Spleen (tissue), 11 donors: ENCODE measurements around the gene MYOF. TPM values are rescaled to one million over a fixed set of nuclear protein-coding genes. Genes with fewer than 3 reads are reported as not detected.
"Not testable (repeated sequence)": the region's sequence is repeated elsewhere in the genome, so short reads cannot be mapped to it uniquely, and the experiment has no call there.

Experiments used
- DNase-seq: peaks from one replicate; pipeline ENCODE4 v3.0.0-alpha.2; 2020
- H3K27ac ChIP-seq, 8 donors: fragments of 200-600 bp; sonication (generic) in 7 of 8; 1 replicate in 4 of 8; 2 replicates in 4 of 8; pipeline versions ENCODE4 v1.5.0 to v1.8.0; 2016 to 2021; ENCODE audit warnings: inconsistent platforms in 4 of 8, mild to moderate bottlenecking in 4 of 8, moderate library complexity in 1 of 8
- H3K27me3 ChIP-seq, 7 donors: fragments of 200-600 bp; sonication (generic) in 6 of 7; replicated peaks in 1 of 7; 1 replicate in 4 of 7; 2 replicates in 3 of 7; pipeline versions ENCODE4 v1.5.0 to v1.8.0; 2016 to 2021; ENCODE audit warnings: inconsistent platforms in 3 of 7, mild to moderate bottlenecking in 1 of 7
- H3K36me3 ChIP-seq, 6 donors: fragments of 200-600 bp; sonication (generic) in 5 of 6; 1 replicate in 4 of 6; 2 replicates in 2 of 6; pipeline versions ENCODE4 v1.5.0 to v1.8.0; 2016 to 2021; ENCODE audit warnings: inconsistent platforms in 2 of 6
- H3K4me1 ChIP-seq, 6 donors: fragments of 200-600 bp; sonication (generic) in 5 of 6; 1 replicate in 3 of 6; 2 replicates in 3 of 6; pipeline versions ENCODE4 v1.5.0 to v1.8.0; 2016 to 2021; ENCODE audit warnings: inconsistent platforms in 3 of 6
- H3K4me3 ChIP-seq, 8 donors: fragments of 200-600 bp; sonication (generic) in 7 of 8; 1 replicate in 4 of 8; 2 replicates in 4 of 8; pipeline versions ENCODE4 v1.5.0 to v1.8.0; 2016 to 2021; ENCODE audit warnings: inconsistent platforms in 4 of 8, mild to moderate bottlenecking in 4 of 8, moderate library complexity in 2 of 8
- H3K9me3 ChIP-seq, 8 donors: fragments of 200-600 bp; sonication (generic) in 7 of 8; 1 replicate in 4 of 8; 2 replicates in 4 of 8; pipeline versions ENCODE4 v1.5.0 to v1.8.0; 2016 to 2021; ENCODE audit warnings: inconsistent platforms in 4 of 8
- POLR2A ChIP-seq, 3 donors: fragments of 450-650 bp; IDR thresholded peaks; one replicate each; pipeline ENCODE4 v1.5.1; 2017; ENCODE audit warnings: antibody characterized with exemption in 3 of 3, mild to moderate bottlenecking in 1 of 3
- POLR2AphosphoS5 ChIP-seq, 3 donors: sonication (generic); formaldehyde crosslinking; IDR thresholded peaks; one replicate each; pipeline ENCODE4 v1.5.1; 2017; ENCODE audit warnings: antibody characterized with exemption in 3 of 3
- WGBS, 5 donors: extraction: QIAGEN DNeasy Blood & Tissue Kit in 3 of 5; methylation state at CpG; one replicate each; pipeline versions ENCODE4 v1.1.5 to v1.1.7; 2013 to 2018; 5-methylcytosine and 5-hydroxymethylcytosine counted together
- intact Hi-C: fragments of 100-400 bp; cut with DNase I; formaldehyde crosslinking; loops from one replicate; pipeline ENCODE4 v1.15.0; 2023; ENCODE audit warnings: low total_unique reads
- polyA plus RNA-seq, 3 donors: library from polyadenylated mRNA; stranded (reverse); fragments of 200-250 nt; gene quantifications; one replicate each; pipeline ENCODE4 v1.2.1, GENCODE V29; 2013
- total RNA-seq, 7 donors: library from RNA; depleted of rRNA in 3 of 7; stranded (reverse); fragments of >200 nt in 3 of 7; fragmentation: NEBNext Ultra II Directional in 4 of 7; extraction: Animal tissue kit (Norgen Biotek cat#: 25700) in 4 of 7; gene quantifications; one replicate each; pipeline versions ENCODE4 v1.1.0 to v1.2.1, GENCODE V29; 2016 to 2021
- TF ChIP-seq, protein P1 (sequence below), 11 experiments: fragments of 200-600 bp in 7 of 11; fragments of 450-650 bp in 4 of 11; sonication (generic) in 4 of 11; IDR thresholded peaks in 8 of 11; conservative IDR thresholded peaks in 3 of 11; 1 replicate in 7 of 11; 2 replicates in 4 of 11; pipeline versions ENCODE4 v1.4.0 to v1.8.0; 2016 to 2021; ENCODE audit warnings: antibody characterized with exemption in 11 of 11, inconsistent platforms in 4 of 11, mild to moderate bottlenecking in 1 of 11
- donor health status: healthy with polysubstance abuse.
- donor health status: DM: no; HTN: no; CAD: no; lungs with moderate emphysema.
- donor health status: DM: no; HTN: no; CAD: no.
- donor health status: Bipolar disorder and iron deficiency.
- donor health status: healthy.
- donor health status: DM: no; HTN: no; CAD: no.
- donor health status: DM: yes; HTN: yes; CAD: no.

The MYOF gene
- total and polyA plus RNA-seq, 10 donors = 1.5 to 50.8 (median 20.9) TPM

DNA sequence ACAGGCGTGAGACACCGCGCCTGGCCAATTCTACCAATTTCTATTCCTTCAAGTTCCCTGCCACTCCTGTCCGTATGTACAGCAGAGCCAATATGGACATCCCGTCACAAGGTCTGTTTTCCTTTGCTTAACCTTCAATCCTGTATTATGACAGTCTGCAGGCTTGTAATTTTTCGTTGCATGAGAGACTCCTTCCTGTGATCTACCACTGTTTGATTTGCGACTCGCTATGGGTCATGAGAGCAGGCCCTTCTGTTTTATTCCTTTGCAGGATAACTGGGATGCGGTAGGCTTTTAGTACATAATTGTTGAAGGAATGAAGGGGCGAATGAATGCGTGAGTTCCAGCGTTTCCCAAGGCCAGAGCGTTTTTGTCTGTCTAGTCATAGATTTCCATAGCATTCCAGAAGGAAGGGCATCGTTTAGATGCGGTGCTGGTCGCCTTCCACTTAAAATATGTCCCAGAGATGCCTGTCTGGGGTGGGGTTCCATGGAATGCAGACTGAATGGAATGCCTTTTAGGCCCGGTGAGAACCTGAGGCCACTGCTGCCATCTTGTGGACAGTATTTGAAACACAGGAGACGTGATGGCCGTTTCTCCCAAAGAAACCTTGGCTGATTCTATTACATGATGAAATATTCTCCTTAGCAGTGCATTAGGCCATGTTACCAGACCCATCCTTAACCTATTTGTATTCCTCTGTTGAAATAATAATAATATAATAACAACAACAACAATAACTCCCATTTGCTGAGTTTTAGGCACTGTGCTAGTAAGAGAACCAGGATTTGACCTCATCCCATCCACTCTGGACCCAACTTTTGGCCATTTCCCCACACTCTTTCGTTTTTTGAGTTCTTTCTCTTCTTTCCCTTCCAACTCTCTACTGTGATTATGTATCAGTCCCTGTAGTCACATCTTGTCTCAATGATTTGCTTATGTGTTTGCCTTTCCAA, 193.2 kb downstream of the MYOF start:
- H3K4me1 ChIP-seq = peaks cover 0 to 8% (median 0%) of the 10 kb centered on the region in 6 donors
- H3K27me3 ChIP-seq = no peaks in the 10 kb centered on the region
- DNase-seq = no peak
- intact Hi-C loops = loop anchor here (10.0 kb wide), 1 partner anchor 174 kb away; no protein-coding TSS in a partner anchor
- no peak overlapping the region for H3K4me3 ChIP-seq
- no peak overlapping the region for H3K27ac ChIP-seq
- TF ChIP-seq, protein P1, sequence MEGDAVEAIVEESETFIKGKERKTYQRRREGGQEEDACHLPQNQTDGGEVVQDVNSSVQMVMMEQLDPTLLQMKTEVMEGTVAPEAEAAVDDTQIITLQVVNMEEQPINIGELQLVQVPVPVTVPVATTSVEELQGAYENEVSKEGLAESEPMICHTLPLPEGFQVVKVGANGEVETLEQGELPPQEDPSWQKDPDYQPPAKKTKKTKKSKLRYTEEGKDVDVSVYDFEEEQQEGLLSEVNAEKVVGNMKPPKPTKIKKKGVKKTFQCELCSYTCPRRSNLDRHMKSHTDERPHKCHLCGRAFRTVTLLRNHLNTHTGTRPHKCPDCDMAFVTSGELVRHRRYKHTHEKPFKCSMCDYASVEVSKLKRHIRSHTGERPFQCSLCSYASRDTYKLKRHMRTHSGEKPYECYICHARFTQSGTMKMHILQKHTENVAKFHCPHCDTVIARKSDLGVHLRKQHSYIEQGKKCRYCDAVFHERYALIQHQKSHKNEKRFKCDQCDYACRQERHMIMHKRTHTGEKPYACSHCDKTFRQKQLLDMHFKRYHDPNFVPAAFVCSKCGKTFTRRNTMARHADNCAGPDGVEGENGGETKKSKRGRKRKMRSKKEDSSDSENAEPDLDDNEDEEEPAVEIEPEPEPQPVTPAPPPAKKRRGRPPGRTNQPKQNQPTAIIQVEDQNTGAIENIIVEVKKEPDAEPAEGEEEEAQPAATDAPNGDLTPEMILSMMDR (IDR thresholded peaks at IDR 0.05 in 8 of 11, conservative IDR thresholded peaks at IDR 0.05 in 3 of 11) = peak; percentile 42 to 85 (median 71)
- TF ChIP-seq POLR2AphosphoS5 (IDR thresholded peaks at IDR 0.05) = no peak
- WGBS, 5 donors = 57 to 61% (median 59%) methylated on average over 20 of the region's 20 CpGs
- H3K36me3 ChIP-seq = no peaks in the 10 kb centered on the region
- no peaks in the 10 kb centered on the region for H3K9me3 ChIP-seq

DNA sequence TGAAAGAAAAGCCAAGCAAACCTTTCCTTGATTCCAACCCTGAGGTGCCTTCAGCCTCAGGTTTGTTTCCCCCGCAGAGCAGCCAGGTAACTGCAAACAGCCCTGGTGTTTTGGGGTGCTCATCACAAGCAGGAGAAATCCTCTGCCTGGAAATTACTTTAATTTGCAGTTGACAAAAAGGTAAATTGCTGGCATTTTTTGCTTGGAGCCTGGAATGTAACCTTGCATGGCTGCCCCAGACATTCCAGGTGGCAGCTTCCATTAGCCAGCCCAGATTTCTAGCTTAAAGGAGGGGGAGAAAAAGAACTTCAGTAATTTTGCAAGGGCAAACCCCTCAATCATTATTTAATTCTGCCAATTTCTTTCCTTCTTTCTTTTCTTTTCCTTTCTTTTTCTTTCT, 194.4 kb downstream of the MYOF start:
- H3K27me3 ChIP-seq = no peaks in the 10 kb centered on the region
- WGBS, 5 donors = 90 to 100% (median 97%) methylated on average over 1 of the region's 1 CpG
- DNase-seq = no peak
- no peaks in the 10 kb centered on the region for H3K36me3 ChIP-seq
- H3K9me3 ChIP-seq = no peaks in the 10 kb centered on the region
- H3K4me1 ChIP-seq = peaks cover 0 to 8% (median 0%) of the 10 kb centered on the region in 6 donors
- TF ChIP-seq, protein P1 (IDR thresholded peaks at IDR 0.05 in 8 of 11, conservative IDR thresholded peaks at IDR 0.05 in 3 of 11) = no peak
- no peak for TF ChIP-seq POLR2AphosphoS5 (IDR thresholded peaks at IDR 0.05)
- no peak overlapping the region for H3K4me3 ChIP-seq
- intact Hi-C loops = loop anchor here (10.0 kb wide), 1 partner anchor 173 kb away; no protein-coding TSS in a partner anchor
- no peak overlapping the region for H3K27ac ChIP-seq

GRCh38 chr10:93284246-93284645, 197.9 kb downstream of the MYOF start:
- not testable (repeated sequence) for H3K9me3 ChIP-seq, DNase-seq, H3K36me3 ChIP-seq, H3K4me3 ChIP-seq, H3K4me1 ChIP-seq, H3K27me3 ChIP-seq
- WGBS, 5 donors = 84 to 92% (median 88%) methylated on average over 6 to 11 of the region's 11 CpGs
- peak overlapping the region in 1 of 8 donors; percentile 16 for H3K27ac ChIP-seq
- intact Hi-C loops = loop anchor here (10.0 kb wide), 1 partner anchor 169 kb away; no protein-coding TSS in a partner anchor

DNA sequence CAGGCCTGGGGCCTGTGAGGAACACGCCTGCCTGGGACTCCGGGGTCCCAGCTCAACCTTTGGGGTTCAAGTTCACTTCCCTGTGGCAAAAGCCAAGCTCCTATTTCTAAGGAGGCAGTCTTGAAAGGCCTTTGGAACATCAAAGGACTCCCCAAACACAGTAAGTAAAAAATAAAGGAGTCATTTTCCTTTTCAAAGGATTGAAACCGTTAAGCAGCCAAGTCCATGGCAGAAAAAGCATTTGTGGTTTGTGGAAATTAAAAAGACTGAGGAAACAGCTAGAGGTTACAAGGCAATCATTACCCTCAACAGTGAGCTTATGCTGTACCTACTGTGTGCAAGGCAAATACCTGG, 200.8 kb downstream of the MYOF start:
- DNase-seq = no peak
- no peak for TF ChIP-seq POLR2A (IDR thresholded peaks at IDR 0.05)
- TF ChIP-seq, protein P1 (IDR thresholded peaks at IDR 0.05 in 8 of 11, conservative IDR thresholded peaks at IDR 0.05 in 3 of 11) = no peak
- TF ChIP-seq POLR2AphosphoS5 (IDR thresholded peaks at IDR 0.05) = no peak
- Histone ChIP-seq H3K4me1 (no peaks in the 10 kb centered on the region), H3K36me3 (no peaks in the 10 kb centered on the region), H3K9me3 (no peaks in the 10 kb centered on the region), H3K4me3 (no peak overlapping the region), H3K27me3 (no peaks in the 10 kb centered on the region), H3K27ac (no peak overlapping the region)
- intact Hi-C loops = loop anchor here (10.0 kb wide), 1 partner anchor 167 kb away; no protein-coding TSS in a partner anchor
- WGBS, 5 donors = 79 to 89% (median 84%) methylated on average over 3 of the region's 3 CpGs
